Breast epithelium (tissue), 3 donors: Measurements from ENCODE around the gene LRRC9.

Experiments
- POLR2A ChIP-seq: fragments of 450-650 bp; IDR thresholded peaks from one replicate; pipeline ENCODE4 v1.6.1; 2016; ENCODE audit warnings: antibody characterized with exemption, mild to moderate bottlenecking, moderate library complexity
- TF ChIP-seq, protein P1 (sequence below), 3 donors: fragments of 450-650 bp; IDR thresholded peaks; one replicate each; pipeline ENCODE4 v1.5.1; 2016 to 2017; ENCODE audit warnings: antibody characterized with exemption in 3 of 3, mild to moderate bottlenecking in 3 of 3, moderate library complexity in 3 of 3

- TF ChIP-seq, protein P1, sequence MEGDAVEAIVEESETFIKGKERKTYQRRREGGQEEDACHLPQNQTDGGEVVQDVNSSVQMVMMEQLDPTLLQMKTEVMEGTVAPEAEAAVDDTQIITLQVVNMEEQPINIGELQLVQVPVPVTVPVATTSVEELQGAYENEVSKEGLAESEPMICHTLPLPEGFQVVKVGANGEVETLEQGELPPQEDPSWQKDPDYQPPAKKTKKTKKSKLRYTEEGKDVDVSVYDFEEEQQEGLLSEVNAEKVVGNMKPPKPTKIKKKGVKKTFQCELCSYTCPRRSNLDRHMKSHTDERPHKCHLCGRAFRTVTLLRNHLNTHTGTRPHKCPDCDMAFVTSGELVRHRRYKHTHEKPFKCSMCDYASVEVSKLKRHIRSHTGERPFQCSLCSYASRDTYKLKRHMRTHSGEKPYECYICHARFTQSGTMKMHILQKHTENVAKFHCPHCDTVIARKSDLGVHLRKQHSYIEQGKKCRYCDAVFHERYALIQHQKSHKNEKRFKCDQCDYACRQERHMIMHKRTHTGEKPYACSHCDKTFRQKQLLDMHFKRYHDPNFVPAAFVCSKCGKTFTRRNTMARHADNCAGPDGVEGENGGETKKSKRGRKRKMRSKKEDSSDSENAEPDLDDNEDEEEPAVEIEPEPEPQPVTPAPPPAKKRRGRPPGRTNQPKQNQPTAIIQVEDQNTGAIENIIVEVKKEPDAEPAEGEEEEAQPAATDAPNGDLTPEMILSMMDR (IDR thresholded peaks at IDR 0.05) = no peak
- TF ChIP-seq POLR2A = no peak
Measured at GRCh38 chr14:60058087-60058486, 138.1 kb downstream of the LRRC9 start.
